ENCODE data around the gene FLNC.

FLNC gene

GRCh38 chr7:128865303-128865702 is 35.1 kb downstream of the FLNC start:
- DNase-seq (ENCODE audit: low spot score): no peak

GRCh38 chr7:128865996-128866877 is 36.0 kb downstream of the FLNC start:
- no peak for DNase-seq (ENCODE audit: low spot score)

DNA sequence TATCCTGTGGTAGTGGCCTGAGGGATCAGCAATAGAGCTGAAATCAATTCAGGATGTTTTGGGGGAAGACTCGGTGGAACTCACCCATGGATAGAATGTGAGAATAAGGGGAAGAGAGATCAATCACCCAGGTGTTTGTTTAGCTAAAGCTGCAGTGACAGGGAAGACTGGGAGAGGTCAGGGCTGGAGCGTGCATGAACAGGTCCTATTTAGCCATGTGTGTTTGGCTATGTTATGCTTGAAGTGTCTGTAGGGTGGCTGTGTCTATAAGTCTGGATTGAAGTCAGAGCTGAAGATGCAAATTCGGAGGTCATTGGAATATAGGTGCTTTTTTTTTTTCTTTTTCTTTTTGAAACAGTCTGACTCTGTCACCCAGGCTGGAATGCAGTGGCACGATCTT is 37.0 kb downstream of the FLNC start:
- DNase-seq (ENCODE audit: low spot score): no peak

DNA sequence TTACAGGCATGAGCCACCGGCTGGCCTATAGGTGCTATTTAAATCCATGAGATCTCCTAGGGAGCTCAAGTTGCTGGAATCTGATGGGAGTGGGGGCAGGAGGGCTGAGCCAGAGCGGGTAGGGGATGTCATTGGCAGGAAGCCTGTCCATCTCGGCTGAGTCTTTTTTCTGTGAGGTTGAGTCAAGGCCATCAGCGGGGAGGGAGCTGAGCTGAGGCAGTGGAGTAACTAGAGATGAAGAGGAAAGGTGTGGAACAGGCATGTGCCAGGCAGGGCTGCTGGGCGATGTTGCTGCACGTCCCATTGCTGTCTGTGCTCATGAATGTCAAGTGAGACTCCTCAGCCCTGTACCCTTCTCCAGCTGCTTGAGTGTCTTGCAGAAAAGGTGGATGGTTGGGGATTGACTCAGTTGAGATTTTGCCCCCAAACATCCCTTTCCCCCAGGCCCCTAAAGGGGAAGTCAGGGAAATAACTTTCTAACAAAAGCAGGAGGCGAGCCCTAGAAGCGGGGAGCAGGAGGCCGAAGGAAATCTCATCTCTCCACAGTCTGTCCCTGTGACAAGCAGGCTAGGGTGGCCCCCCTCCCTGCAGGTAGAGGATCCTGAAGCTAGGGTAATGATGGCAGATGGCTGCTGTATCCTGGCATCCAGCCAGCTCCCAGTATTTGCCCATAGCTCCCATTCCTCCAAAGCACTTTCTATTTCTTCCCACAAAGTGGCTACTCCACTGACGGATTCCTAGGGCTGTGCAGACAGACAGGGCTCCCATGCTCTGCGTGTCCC is 37.8 kb downstream of the FLNC start:
- peak; percentile 27 for DNase-seq (ENCODE audit: low spot score)

DNA sequence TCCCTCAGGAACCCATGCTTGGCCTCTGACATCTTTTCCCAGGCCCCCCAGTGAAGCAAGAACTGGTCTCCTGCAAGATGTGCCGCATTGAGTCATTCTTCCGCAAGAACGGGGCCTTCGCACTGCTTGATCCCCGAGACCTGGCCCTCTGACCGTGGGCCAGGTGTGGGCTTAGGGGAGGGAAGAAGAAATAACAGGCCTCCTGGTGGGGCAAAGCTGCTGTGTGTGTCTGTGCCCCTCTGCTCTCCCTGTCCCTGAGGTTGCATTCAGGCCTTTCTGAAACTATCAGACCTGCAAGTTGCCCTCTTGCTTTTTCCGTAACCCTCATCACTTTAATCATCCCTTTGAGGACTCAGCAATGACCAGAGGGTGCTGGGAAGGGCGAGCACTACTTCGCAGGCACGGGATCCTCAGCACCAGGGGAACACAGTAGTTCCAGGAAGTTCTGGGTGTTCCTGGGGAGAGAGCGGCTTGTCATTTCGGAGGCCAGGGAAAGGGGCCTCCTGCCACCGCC is 38.5 kb downstream of the FLNC start:
- no peak for DNase-seq (ENCODE audit: low spot score)

DNA sequence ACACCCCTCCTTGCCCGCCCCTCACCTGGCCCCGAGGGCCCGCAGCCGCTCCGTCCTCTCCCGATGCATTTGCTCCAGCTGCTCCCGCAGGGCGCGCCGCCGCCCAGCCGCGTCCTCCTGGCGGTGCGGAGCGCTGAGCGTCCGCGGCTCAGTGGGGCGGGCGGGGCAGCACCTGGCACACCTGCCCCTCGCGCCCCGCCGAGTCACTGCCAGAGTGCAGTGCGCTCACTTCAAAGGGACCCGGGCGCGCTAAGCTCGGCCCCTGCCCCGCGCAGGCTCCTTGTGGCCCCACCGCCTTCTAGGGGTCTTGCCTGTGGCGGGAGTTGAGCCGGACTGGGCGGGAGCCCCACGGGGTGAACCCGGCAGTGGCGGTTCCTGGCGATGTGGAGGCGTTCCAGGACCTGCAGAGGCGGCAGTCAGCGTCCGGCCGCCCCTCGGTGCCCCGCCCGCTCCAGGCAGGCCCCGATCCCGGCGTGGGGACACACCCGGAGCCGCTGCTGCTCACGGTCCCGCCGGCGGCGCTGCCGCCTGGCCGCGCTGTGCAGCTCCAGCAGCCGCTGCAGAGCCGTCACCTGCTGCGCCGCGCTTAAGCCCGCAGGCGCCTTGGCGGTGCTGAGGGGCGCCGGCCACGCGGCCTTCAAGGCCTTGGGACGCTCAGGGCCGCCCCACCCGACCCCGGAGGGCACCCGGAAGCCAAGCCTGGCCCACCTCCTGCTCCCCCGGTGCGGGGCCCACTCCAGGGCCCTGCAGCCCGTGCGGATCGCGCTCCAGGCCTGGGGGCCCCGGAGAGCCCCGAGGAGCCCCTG is 39.1 kb downstream of the FLNC start:
- peak; percentile 74 for DNase-seq (ENCODE audit: low spot score)

DNA sequence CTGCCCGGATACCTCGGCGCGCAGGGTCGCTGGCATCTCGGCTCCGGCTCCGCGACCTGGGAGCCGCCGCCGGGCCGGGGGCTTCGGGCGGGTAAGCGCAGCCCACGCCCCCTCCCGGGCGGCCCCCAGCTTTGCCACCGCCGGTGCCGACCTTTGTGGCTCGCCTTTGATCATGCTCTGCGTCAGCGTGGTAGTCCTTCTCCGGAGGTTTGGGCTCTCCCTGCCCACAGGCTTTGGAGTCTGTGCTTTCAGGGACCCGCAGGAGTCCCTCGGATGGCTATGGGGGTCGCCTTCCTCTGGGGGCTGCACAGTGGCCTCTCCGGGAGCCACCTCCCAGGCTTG is 39.7 kb downstream of the FLNC start:
- DNase-seq (ENCODE audit: low spot score): no peak

DNA sequence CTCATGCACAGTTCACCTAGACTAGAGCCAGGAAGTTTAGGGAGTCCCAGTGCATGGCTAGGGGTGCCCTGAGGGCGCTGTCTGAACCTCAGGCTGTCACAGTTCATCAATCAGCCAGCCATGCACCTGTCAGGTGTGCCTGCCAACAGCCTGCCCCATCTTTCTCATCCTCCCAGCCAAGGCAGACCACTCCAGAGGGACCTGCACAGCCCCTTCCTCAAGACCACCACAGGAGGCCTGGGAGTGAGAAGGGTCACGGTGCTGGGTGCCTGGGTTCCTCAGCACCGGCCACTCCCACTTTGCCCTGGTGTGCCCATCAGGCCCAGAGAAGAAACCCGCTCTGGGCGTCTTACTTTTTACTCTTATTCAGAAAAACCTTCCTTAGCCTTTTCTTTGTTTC is 40.8 kb downstream of the FLNC start:
- DNase-seq (ENCODE audit: low spot score): no peak

DNA sequence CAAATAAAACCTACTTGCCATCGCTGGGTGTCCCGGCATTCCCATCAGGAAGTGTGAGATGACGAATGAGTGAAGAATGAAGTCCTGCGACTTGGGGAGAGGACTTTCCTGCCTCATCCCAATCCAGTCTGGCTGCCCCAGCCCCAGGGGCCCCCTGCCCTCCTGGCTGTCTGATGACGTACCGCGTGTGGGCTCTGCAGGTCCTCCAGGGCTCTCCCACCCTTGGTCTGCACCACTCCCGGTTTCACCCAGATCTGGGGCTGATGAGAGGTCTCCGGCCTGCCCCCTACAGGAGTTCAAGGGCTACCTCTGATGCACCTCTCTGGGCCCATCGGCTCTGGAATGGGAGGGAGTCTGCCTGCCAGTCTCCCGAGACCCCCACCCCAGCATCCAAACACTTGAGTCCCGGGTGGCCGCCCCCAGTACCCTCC is 42.2 kb downstream of the FLNC start:
- DNase-seq (ENCODE audit: low spot score): no peak

GRCh38 chr7:128873234-128873633 is 43.0 kb downstream of the FLNC start:
- no peak for DNase-seq (ENCODE audit: low spot score)

DNA sequence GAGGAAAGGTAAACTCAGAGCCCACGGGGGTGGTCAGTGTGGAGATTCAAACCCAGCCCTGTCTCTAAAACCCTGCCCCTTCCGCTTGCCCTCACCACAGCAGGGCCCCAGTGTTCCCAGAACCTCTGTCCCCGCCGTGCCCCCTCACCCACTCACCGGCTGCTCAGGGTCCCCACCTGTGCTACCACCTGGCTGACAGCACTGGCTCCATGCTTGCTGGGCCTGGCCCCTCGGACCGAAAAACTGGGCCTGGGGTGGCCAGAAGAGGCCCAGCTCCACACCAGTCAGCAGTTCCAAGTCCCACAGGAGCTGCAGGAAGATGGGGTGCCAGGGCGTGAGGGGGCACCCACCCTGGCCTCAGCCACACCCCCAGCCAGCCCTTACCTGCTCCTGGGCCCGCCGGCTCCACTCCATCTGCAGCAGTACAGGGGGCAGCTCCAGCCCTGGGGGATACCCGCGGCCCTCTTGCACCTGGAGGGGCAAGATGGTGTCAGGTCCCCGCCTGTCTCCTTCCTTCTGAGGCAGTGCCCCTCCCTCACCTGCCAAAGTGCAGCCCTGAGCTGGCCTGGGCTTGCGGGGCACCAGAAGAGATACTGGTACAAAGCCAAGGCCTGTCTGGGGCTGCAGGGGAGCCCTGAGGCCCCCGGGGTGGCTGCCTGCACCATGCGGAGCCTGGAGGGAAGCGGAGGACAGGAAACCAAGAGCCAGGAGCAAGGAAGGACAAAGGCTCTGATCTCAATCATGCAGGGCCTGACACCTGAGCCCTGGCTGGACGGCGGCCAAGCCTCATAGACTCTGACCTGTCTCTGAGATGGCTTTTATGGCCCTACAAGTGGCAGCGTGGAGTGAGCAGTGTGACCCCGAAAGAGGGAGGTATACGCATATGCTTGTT is 44.2 kb downstream of the FLNC start:
- DNase-seq (ENCODE audit: low spot score): no peak

DNA sequence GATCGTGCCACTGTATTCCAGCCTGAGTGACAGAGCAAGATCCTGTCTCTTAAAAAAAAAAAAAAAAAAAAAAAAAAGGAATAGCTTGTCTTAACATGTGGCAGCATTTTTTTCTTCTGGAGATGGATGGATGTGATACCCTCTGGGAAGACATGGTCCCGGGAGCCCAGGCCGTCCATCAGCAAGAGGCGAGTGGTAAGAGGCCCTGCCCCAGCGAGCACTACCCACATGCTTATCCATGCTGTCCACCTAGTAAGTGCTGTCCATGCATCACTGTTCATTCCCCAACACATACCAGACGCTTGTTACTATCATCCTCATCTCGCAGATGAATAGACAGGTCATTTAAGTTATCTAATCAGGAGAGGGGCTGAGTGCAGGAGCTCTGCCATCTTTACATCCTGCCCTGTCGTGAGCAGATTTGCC is 45.3 kb downstream of the FLNC start:
- no peak for DNase-seq (ENCODE audit: low spot score)

- no peak for DNase-seq (ENCODE audit: low spot score)
These were observed 45.9 kb downstream of the FLNC start for GRCh38 chr7:128876127-128876526.

- no peak for DNase-seq (ENCODE audit: low spot score)
These were observed 46.4 kb downstream of the FLNC start for GRCh38 chr7:128876586-128876977.

DNA sequence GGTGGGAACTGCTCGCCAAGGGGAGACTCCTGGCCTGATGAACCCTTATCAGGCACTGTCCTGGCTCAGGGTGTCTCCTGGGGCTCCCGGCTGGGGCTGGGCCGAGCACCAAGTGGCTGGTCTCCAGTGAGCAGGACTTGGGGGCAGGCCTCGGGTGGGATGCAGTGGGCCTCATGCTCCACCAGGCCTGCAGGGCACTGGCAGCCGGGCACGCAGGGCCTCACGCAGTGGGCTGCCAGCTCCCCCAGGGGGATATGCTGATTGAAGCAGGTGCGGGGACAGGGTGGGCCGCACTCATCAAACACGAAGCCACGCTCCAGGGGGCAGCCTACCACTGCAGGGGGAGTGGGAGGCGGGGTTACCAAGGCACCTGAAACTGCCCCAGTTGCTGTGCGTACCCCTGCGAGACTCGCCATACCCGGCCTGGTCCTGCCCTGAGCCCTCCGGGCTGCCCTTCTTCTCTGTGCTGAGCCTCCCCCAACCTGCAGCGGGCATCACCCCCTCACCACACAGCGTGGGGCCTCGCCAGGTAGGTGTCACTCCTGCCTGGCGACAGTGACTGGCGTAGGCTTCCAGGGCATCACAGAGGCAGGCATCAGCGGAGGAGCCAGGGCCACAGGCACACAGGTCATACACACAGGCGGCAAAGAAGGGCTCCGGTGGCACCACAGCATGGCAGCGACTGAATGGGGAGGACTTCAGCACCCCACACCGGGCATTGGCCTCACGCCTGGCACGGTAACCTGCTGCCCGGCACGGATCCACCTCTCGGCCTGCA is 47.0 kb downstream of the FLNC start:
- no peak for DNase-seq (ENCODE audit: low spot score)

GRCh38 chr7:128877756-128878120 is 47.5 kb downstream of the FLNC start:
- no peak for DNase-seq (ENCODE audit: low spot score)

- no peak for DNase-seq (ENCODE audit: low spot score)
These were observed 48.3 kb downstream of the FLNC start for GRCh38 chr7:128878226-128879105.

DNA sequence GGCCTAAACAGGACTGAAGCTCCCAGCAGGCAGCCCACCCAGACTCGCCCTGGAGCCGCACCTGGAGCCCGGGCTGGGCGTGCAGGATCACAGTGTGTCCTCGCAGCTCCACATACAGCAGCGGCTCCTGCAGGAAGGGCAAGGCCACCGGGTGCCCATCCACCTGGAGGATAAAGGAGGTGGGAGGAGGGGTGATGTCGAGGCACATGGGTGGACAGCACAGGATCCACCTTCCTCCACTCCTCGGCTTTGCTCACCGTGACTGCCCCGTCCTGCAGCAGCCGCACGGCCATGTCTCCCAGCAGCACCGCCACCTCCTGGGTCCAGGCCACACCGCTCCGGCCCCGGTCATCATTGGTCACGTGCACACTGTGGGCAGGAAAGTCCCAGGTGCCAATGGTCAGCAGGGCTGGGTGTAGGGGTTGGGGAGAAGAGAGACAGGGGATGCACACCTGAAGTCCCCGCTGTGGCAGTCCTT is 49.3 kb downstream of the FLNC start:
- DNase-seq (ENCODE audit: low spot score): no peak

Measured in LoVo (cell line).